Right ventricle myocardium superior (tissue), 1 donor: ENCODE measurements around the gene PUDP. TPM values are rescaled to one million over a fixed set of nuclear protein-coding genes. Genes with fewer than 3 reads are reported as not detected.

Experiments used
- ATAC-seq: fragments of 200-7000 bp; cut with Tn5 transposase; one replicate; pipeline ENCODE4 v1.9.1; 2020; ENCODE audit warnings: mild to moderate bottlenecking; ENCODE audit not compliant: poor library complexity
- DNase-seq: peaks from one replicate; pipeline ENCODE4 v3.0.0-alpha.2; 2020
- intact Hi-C: fragments of 100-400 bp; cut with DNase I; formaldehyde crosslinking; loops from one replicate; pipeline ENCODE4 v1.11.2; 2022
- total RNA-seq: library from RNA; stranded (reverse); fragmentation: NEBNext Ultra II Directional; extraction: Animal tissue kit (Norgen Biotek cat#: 25700); gene quantifications from one replicate; pipeline ENCODE4 v1.2.1, GENCODE V29; 2021
- donor health status: DM: no; HTN: yes; CAD: no; lungs with severe emphysema.

Gene PUDP
- total RNA-seq, 1 donor from 2014 or later = 21.6 TPM

- ATAC-seq (no peak), DNase-seq (no peak)
- intact Hi-C loops = no loop called here
Observed at GRCh38 chrX:7083468-7084396, 64.2 kb downstream of the PUDP start.

GRCh38 chrX:7083021-7083420 lies 64.9 kb downstream of the PUDP start:
- DNase-seq = no peak
- intact Hi-C loops = no loop called here

GRCh38 chrX:7082556-7082955 lies 65.4 kb downstream of the PUDP start:
- DNase-seq (no peak), ATAC-seq (no peak)
- intact Hi-C loops = no loop called here

More at GRCh38 chrX:7083021-7083420, 64.9 kb downstream of the PUDP start:
- no peak for ATAC-seq

- intact Hi-C loops = no loop called here
- DNase-seq = no peak
- no peak for ATAC-seq
Observed at GRCh38 chrX:7077241-7078230, 70.4 kb downstream of the PUDP start.

- intact Hi-C loops = no loop called here
- DNase-seq (no peak), ATAC-seq (peak; percentile 51)
Observed at GRCh38 chrX:7076245-7076661, 71.7 kb downstream of the PUDP start.

- intact Hi-C loops = no loop called here
- DNase-seq = no peak
- no peak for ATAC-seq
Observed at GRCh38 chrX:7074908-7075204, 73.1 kb downstream of the PUDP start.

GRCh38 chrX:7074148-7074907 lies 73.6 kb downstream of the PUDP start:
- intact Hi-C loops = no loop called here
- DNase-seq (no peak), ATAC-seq (no peak)

GRCh38 chrX:7073336-7073735 lies 74.6 kb downstream of the PUDP start:
- intact Hi-C loops = no loop called here
- DNase-seq (no peak), ATAC-seq (no peak)

GRCh38 chrX:7072856-7073255 lies 75.1 kb downstream of the PUDP start:
- no peak for ATAC-seq
- no peak for DNase-seq
- intact Hi-C loops = no loop called here

GRCh38 chrX:7071390-7071789 lies 76.6 kb downstream of the PUDP start:
- intact Hi-C loops = no loop called here
- ATAC-seq = no peak
- DNase-seq = no peak

- no peak for DNase-seq
- ATAC-seq = no peak
- intact Hi-C loops = no loop called here
Observed at GRCh38 chrX:7069556-7069955, 78.4 kb downstream of the PUDP start.

GRCh38 chrX:7068939-7069367 lies 79.0 kb downstream of the PUDP start:
- ATAC-seq (no peak), DNase-seq (no peak)
- intact Hi-C loops = no loop called here

GRCh38 chrX:7067256-7067655 lies 80.7 kb downstream of the PUDP start:
- no peak for DNase-seq
- ATAC-seq = no peak
- intact Hi-C loops = no loop called here

GRCh38 chrX:7065473-7065872 lies 82.5 kb downstream of the PUDP start:
- DNase-seq = no peak
- intact Hi-C loops = no loop called here
- ATAC-seq = no peak

- no peak for ATAC-seq
Observed at GRCh38 chrX:7062903-7063302, 85.0 kb downstream of the PUDP start.

GRCh38 chrX:7062276-7062675 lies 85.7 kb downstream of the PUDP start:
- intact Hi-C loops = no loop called here
- DNase-seq (no peak), ATAC-seq (no peak)

More at GRCh38 chrX:7062903-7063302, 85.0 kb downstream of the PUDP start:
- no peak for DNase-seq
- intact Hi-C loops = no loop called here

- ATAC-seq = no peak
- DNase-seq = no peak
- intact Hi-C loops = no loop called here
Observed at GRCh38 chrX:7061429-7061828, 86.5 kb downstream of the PUDP start.

- intact Hi-C loops = no loop called here
- ATAC-seq = no peak
Observed at GRCh38 chrX:7060444-7060843, 87.5 kb downstream of the PUDP start.

GRCh38 chrX:7059859-7060258 lies 88.1 kb downstream of the PUDP start:
- ATAC-seq (no peak), DNase-seq (no peak)
- intact Hi-C loops = no loop called here

More at GRCh38 chrX:7060444-7060843, 87.5 kb downstream of the PUDP start:
- no peak for DNase-seq
